Esophagus mucosa (tissue), 1 donor: ENCODE measurements around the gene MYO10. TPM values are rescaled to one million over a fixed set of nuclear protein-coding genes. Genes with fewer than 3 reads are reported as not detected.

Source experiments
- ATAC-seq: fragments of 200-7000 bp; cut with Tn5 transposase; one replicate; pipeline ENCODE4 v1.9.1; 2020
- total RNA-seq: library from RNA; stranded (reverse); gene quantifications from one replicate; pipeline ENCODE4 v1.2.4, GENCODE V29; 2023
- donor health status: DM: yes; HTN: yes; CAD: no.

Gene MYO10
- total RNA-seq, 1 donor from 2014 or later, result 27.3 TPM

GRCh38 chr5:16943846-16944678, 8.0 kb upstream of the MYO10 start:
- no peak for ATAC-seq

- no peak for ATAC-seq
These were observed 1.5 kb upstream of the MYO10 start for GRCh38 chr5:16937503-16938161.

- peak; percentile 85 for ATAC-seq
These were observed 926 bp upstream of the MYO10 start for GRCh38 chr5:16936989-16937438.

GRCh38 chr5:16935231-16936149, 598 bp downstream of the MYO10 start:
- peak; percentile 45 for ATAC-seq

- ATAC-seq, result no peak
These were observed 1.4 kb downstream of the MYO10 start for GRCh38 chr5:16934677-16935153.

GRCh38 chr5:16934123-16934522, 2.0 kb downstream of the MYO10 start:
- ATAC-seq, result no peak

GRCh38 chr5:16933337-16933736, 2.8 kb downstream of the MYO10 start:
- ATAC-seq, result no peak

GRCh38 chr5:16932401-16932800, 3.7 kb downstream of the MYO10 start:
- no peak for ATAC-seq

- peak; percentile 25 for ATAC-seq
These were observed 4.6 kb downstream of the MYO10 start for GRCh38 chr5:16931334-16932110.

GRCh38 chr5:16930496-16930895, 5.6 kb downstream of the MYO10 start:
- ATAC-seq, result no peak

GRCh38 chr5:16929831-16930230, 6.3 kb downstream of the MYO10 start:
- ATAC-seq, result no peak

- ATAC-seq, result no peak
These were observed 6.7 kb downstream of the MYO10 start for GRCh38 chr5:16929347-16929746.

- ATAC-seq, result no peak
These were observed 8.5 kb downstream of the MYO10 start for GRCh38 chr5:16927613-16928012.

GRCh38 chr5:16926417-16926816, 9.7 kb downstream of the MYO10 start:
- no peak for ATAC-seq

- ATAC-seq, result no peak
These were observed 11.9 kb downstream of the MYO10 start for GRCh38 chr5:16924206-16924605.

- no peak for ATAC-seq
These were observed 13.7 kb downstream of the MYO10 start for GRCh38 chr5:16922430-16922829.

- ATAC-seq, result no peak
These were observed 14.9 kb downstream of the MYO10 start for GRCh38 chr5:16921211-16921610.

GRCh38 chr5:16920109-16920816, 15.8 kb downstream of the MYO10 start:
- peak; percentile 52 for ATAC-seq

- ATAC-seq, result peak; percentile 46
These were observed 17.0 kb downstream of the MYO10 start for GRCh38 chr5:16918891-16919671.

GRCh38 chr5:16918156-16918555, 17.9 kb downstream of the MYO10 start:
- no peak for ATAC-seq
